Natural killer cell (primary cell): ENCODE results near the gene CLEC3B. TPM values are rescaled to one million over a fixed set of nuclear protein-coding genes. Genes with fewer than 3 reads are reported as not detected.

Experiments
- ATAC-seq, 3 donors: fragments of 150-1000 bp in 2 of 3; fragments of 200-7000 bp in 1 of 3; cut with Tn5 transposase; 1 replicate in 1 of 3; 2 replicates in 2 of 3; pipeline ENCODE4 v1.10.0; 2021; ENCODE audit warnings: mild to moderate bottlenecking in 2 of 3, moderate library complexity in 2 of 3
- DNase-seq, 2 donors: peaks; one replicate each; pipeline versions ENCODE4 v3.0.0 to v3.0.0-alpha.2; 2013 to 2021; ENCODE audit warnings: mixed read lengths in 1 of 2
- H3K27ac ChIP-seq: one replicate; pipeline ENCODE4 v1.5.1; 2013; ENCODE audit warnings: mild to moderate bottlenecking, low read length
- H3K27me3 ChIP-seq: one replicate; pipeline ENCODE4 v1.6.1; 2013; ENCODE audit warnings: low read length; ENCODE audit not compliant: control insufficient read depth, insufficient read depth
- H3K36me3 ChIP-seq: one replicate; pipeline ENCODE4 v1.6.1; 2013; ENCODE audit warnings: low read length; ENCODE audit not compliant: control insufficient read depth, insufficient read depth
- H3K4me1 ChIP-seq: one replicate; pipeline ENCODE4 v1.6.1; 2013; ENCODE audit warnings: low read length; ENCODE audit not compliant: control insufficient read depth, insufficient read depth
- H3K4me3 ChIP-seq: one replicate; pipeline ENCODE4 v1.5.1; 2013; ENCODE audit warnings: low read length
- H3K9me3 ChIP-seq: one replicate; pipeline ENCODE4 v1.6.1; 2013; ENCODE audit warnings: low read length; ENCODE audit not compliant: control insufficient read depth, insufficient read depth
- H3K27ac Mint-ChIP-seq, 2 donors: one replicate each; pipeline ENCODE4 v1.8.0; 2022; ENCODE audit warnings: mild to moderate bottlenecking in 2 of 2, mixed read lengths in 2 of 2, moderate library complexity in 1 of 2
- H3K27me3 Mint-ChIP-seq, 2 donors: one replicate each; pipeline ENCODE4 v1.8.0; 2022; ENCODE audit warnings: low read depth in 2 of 2, mixed read lengths in 2 of 2
- H3K36me3 Mint-ChIP-seq: one replicate; pipeline ENCODE4 v1.8.0; 2022; ENCODE audit warnings: mixed read lengths
- H3K4me1 Mint-ChIP-seq, 2 donors: one replicate each; pipeline ENCODE4 v1.8.0; 2022; ENCODE audit warnings: mixed read lengths in 2 of 2
- H3K4me3 Mint-ChIP-seq: one replicate; pipeline ENCODE4 v1.8.0; 2022; ENCODE audit warnings: mild to moderate bottlenecking, moderate library complexity, mixed read lengths
- H3K9me3 Mint-ChIP-seq, 2 donors: one replicate each; pipeline ENCODE4 v1.8.0; 2022; ENCODE audit warnings: mixed read lengths in 2 of 2
- WGBS: methylation state at CpG from one replicate; pipeline ENCODE4 v1.1.7; 2013; ENCODE audit warnings: missing lambda C conversion rate; ENCODE audit not compliant: insufficient coverage; 5-methylcytosine and 5-hydroxymethylcytosine counted together
- intact Hi-C: fragments of 100-400 bp; cut with micrococcal nuclease; formaldehyde crosslinking; loops from one replicate; pipeline ENCODE4 v1.14.2; 2022
- total RNA-seq, 4 donors: library from RNA; stranded (reverse); fragments of 120-200 nt in 1 of 4; gene quantifications; one replicate each; pipeline versions ENCODE4 v1.2.3 to v1.2.4, GENCODE V29; 2013 to 2022
- TF ChIP-seq, protein P1 (sequence below): fragments of 200-600 bp; IDR thresholded peaks from one replicate; pipeline ENCODE4 v1.8.0; 2022; ENCODE audit warnings: antibody characterized with exemption

CLEC3B gene
- total RNA-seq, 3 donors from 2014 or later (not counting 1 experiment from before 2014, with no cell fraction given) = 0.87 to 1.5 (median 1.1) TPM

DNA sequence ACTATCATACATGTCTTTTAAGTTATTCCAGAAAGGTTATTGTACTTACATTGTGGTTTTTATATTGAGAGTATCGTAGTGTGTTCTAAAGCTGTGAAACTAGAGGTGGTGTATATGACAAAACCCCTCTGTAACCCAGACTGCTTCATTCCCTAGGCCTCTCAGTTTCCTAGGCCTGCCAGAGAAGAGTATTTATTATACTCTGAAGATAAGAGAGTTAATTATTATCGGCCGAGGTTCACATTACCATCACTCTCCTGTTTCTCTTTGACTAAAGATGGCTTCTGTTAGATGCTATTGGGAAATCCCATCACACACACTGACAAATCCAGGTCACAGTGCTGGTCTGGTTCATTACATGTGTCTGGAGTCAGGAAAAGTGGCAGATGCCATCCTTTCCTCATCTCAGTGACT is 29.5 kb upstream of the CLEC3B start:
- WGBS = 80% methylated on average over 2 of the region's 3 CpGs
- intact Hi-C loops = no loop called here
- Mint-ChIP-seq H3K27me3 (no peaks in the 10 kb centered on the region), H3K27ac (no peak overlapping the region), H3K36me3 (peaks cover 10% of the 10 kb centered on the region), H3K9me3 (no peaks in the 10 kb centered on the region), H3K4me3 (no peak overlapping the region), H3K4me1 (peaks cover 16 to 25% of the 10 kb centered on the region in 2 donors)
- Histone ChIP-seq H3K9me3 (no peaks in the 10 kb centered on the region), H3K27ac (no peak overlapping the region), H3K4me1 (no peaks in the 10 kb centered on the region), H3K4me3 (no peak overlapping the region), H3K36me3 (peaks cover 59% of the 10 kb centered on the region), H3K27me3 (no peaks in the 10 kb centered on the region)
- TF ChIP-seq, protein P1, sequence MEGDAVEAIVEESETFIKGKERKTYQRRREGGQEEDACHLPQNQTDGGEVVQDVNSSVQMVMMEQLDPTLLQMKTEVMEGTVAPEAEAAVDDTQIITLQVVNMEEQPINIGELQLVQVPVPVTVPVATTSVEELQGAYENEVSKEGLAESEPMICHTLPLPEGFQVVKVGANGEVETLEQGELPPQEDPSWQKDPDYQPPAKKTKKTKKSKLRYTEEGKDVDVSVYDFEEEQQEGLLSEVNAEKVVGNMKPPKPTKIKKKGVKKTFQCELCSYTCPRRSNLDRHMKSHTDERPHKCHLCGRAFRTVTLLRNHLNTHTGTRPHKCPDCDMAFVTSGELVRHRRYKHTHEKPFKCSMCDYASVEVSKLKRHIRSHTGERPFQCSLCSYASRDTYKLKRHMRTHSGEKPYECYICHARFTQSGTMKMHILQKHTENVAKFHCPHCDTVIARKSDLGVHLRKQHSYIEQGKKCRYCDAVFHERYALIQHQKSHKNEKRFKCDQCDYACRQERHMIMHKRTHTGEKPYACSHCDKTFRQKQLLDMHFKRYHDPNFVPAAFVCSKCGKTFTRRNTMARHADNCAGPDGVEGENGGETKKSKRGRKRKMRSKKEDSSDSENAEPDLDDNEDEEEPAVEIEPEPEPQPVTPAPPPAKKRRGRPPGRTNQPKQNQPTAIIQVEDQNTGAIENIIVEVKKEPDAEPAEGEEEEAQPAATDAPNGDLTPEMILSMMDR = no peak
- no peak for DNase-seq
- no peak for ATAC-seq

DNA sequence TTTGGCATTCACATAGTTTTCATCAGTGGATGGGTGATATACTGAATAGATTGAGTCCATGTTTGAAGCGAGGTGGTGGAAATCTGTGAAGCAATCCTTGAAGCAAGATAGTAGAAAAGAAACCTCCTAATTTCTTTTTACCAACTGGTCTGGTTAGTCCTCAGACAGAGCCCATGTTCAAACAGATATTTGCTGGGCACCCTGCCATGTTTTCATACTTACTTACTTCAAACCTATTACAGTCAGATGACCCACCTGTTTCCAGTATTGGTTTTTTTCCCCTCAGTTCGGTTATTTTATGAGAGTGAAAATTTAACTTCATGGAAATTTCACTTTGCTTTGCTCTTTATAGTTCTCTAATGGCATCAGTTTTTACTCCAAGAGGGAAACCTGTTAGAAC is 26.3 kb upstream of the CLEC3B start:
- peaks cover 58% of the 10 kb centered on the region for H3K36me3 ChIP-seq
- H3K4me3 ChIP-seq = no peak overlapping the region
- no peak for ATAC-seq
- WGBS = 100% methylated on average over 1 of the region's 2 CpGs
- no peaks in the 10 kb centered on the region for H3K27me3 ChIP-seq
- Mint-ChIP-seq H3K4me1 (peaks cover 22 to 28% of the 10 kb centered on the region in 2 donors), H3K9me3 (no peaks in the 10 kb centered on the region), H3K27ac (no peak overlapping the region), H3K4me3 (no peak overlapping the region), H3K36me3 (peaks cover 10% of the 10 kb centered on the region), H3K27me3 (no peaks in the 10 kb centered on the region)
- no peaks in the 10 kb centered on the region for H3K9me3 ChIP-seq
- no peak for DNase-seq
- no peak overlapping the region for H3K27ac ChIP-seq
- H3K4me1 ChIP-seq = no peaks in the 10 kb centered on the region
- intact Hi-C loops = no loop called here
- TF ChIP-seq, protein P1 = no peak

DNA sequence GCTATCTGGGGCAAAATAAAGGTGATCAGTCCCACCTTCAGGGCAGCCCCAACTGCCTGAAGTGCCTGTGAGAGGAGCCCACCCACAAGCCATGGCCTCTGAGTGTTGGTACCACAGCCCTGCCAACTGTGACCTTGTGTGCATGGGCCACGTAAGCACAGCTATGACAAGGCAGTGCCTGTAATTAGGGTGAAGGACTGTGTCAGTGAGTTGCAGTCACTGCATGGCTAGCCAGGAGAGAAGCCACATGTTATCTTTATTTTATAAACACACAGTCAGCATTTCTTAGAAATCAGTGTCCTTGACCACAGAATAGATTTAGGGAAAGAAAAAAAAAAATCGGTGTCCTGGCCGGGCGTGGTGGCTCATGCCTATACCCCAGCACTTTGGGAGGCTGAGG is 25.3 kb upstream of the CLEC3B start:
- ATAC-seq (no peak), DNase-seq (no peak)
- Histone ChIP-seq H3K36me3 (peaks cover 58% of the 10 kb centered on the region), H3K27ac (no peak overlapping the region), H3K4me1 (peaks cover 4% of the 10 kb centered on the region), H3K4me3 (no peak overlapping the region), H3K27me3 (no peaks in the 10 kb centered on the region), H3K9me3 (no peaks in the 10 kb centered on the region)
- intact Hi-C loops = no loop called here
- H3K9me3 Mint-ChIP-seq = no peaks in the 10 kb centered on the region
- TF ChIP-seq, protein P1 = no peak
- H3K27me3 Mint-ChIP-seq = no peaks in the 10 kb centered on the region
- peaks cover 28 to 31% of the 10 kb centered on the region in 2 donors for H3K4me1 Mint-ChIP-seq
- peaks cover 10% of the 10 kb centered on the region for H3K36me3 Mint-ChIP-seq
- no peak overlapping the region for H3K4me3 Mint-ChIP-seq
- WGBS = 98% methylated on average over 4 of the region's 4 CpGs
- H3K27ac Mint-ChIP-seq = no peak overlapping the region

DNA sequence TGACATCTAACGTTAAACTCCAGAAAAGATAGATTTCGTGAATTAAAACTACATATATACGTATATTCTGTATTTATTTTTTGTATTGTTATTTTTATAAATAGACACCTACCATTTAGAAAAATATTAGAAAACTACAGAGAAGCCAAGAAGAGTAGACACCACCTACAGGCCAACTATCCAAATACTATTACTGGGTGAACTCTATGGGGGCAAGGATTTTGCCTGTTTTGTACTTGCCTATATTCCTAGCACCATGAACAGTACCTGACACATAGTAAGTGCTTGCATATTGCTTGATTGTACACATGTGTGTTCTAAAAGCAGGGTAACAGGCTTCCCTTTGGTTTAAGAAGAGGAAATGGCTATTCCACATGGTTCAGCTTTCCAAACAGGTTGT is 24.4 kb upstream of the CLEC3B start:
- Mint-ChIP-seq H3K4me3 (no peak overlapping the region), H3K36me3 (peaks cover 10% of the 10 kb centered on the region), H3K9me3 (no peaks in the 10 kb centered on the region), H3K27ac (no peak overlapping the region), H3K4me1 (peaks cover 26 to 28% of the 10 kb centered on the region in 2 donors), H3K27me3 (no peaks in the 10 kb centered on the region)
- H3K4me1 ChIP-seq = peaks cover 8% of the 10 kb centered on the region
- no CpG with 5 or more reads among the region's 3 CpGs for WGBS
- ATAC-seq (no peak), DNase-seq (no peak)
- TF ChIP-seq, protein P1 = no peak
- intact Hi-C loops = no loop called here
- H3K9me3 ChIP-seq = no peaks in the 10 kb centered on the region
- no peak overlapping the region for H3K4me3 ChIP-seq
- no peaks in the 10 kb centered on the region for H3K27me3 ChIP-seq
- H3K36me3 ChIP-seq = peaks cover 51% of the 10 kb centered on the region
- H3K27ac ChIP-seq = no peak overlapping the region
